Panc1 (cell line): ENCODE measurements around the gene STX19. TPM values are rescaled to one million over a fixed set of nuclear protein-coding genes. Genes with fewer than 3 reads are reported as not detected.

ENCODE experiments used
- ATAC-seq: fragments of 200-7000 bp; cut with Tn5 transposase; 2 replicates; pipeline ENCODE4 v1.9.1; 2020; ENCODE audit warnings: mild to moderate bottlenecking, moderate library complexity
- BruUV-seq: library from RNA; stranded (reverse); fragments of 400-500 nt; replicated peaks from 2 replicates; lab custom pipeline; 2021; lab: Mats Ljungman, UMichigan
- CTCF ChIA-PET: fragments of 300-600 bp; sonication (Branson Sonifier 250); formaldehyde crosslinking; loops from one replicate; lab custom pipeline; 2022; ENCODE audit warnings: antibody characterized with exemption; lab: Charles Lee
- POLR2A ChIA-PET: fragments of 300-600 bp; sonication (Branson Sonifier 250); formaldehyde crosslinking; loops from one replicate; lab custom pipeline; 2022; ENCODE audit warnings: antibody characterized with exemption; lab: Charles Lee
- DNase-seq: peaks from one replicate; pipeline ENCODE4 v3.0.0-alpha.2; 2010; ENCODE audit warnings: low read depth, low spot score
- H3K27ac ChIP-seq: 2 replicates; pipeline ENCODE4 v1.5.1; 2011; ENCODE audit warnings: mild to moderate bottlenecking, low read length, inconsistent platforms
- H3K27me3 ChIP-seq: fragments of 200-500 bp; sonication (Bioruptor generic); 2 replicates; pipeline ENCODE4 v1.6.0; 2014; ENCODE audit warnings: low read length, inconsistent platforms; ENCODE audit not compliant: control insufficient read depth, insufficient read depth
- H3K36me3 ChIP-seq: fragments of 200-500 bp; sonication (Bioruptor generic); 2 replicates; pipeline ENCODE4 v1.5.1; 2014; ENCODE audit warnings: inconsistent platforms, mild to moderate bottlenecking, low read length, moderate library complexity; ENCODE audit not compliant: control insufficient read depth, insufficient read depth
- H3K4me1 ChIP-seq: 2 replicates; pipeline ENCODE4 v1.5.1; 2011; ENCODE audit warnings: inconsistent platforms, mild to moderate bottlenecking, low read length, moderate library complexity; ENCODE audit not compliant: control insufficient read depth, insufficient read depth
- H3K4me3 ChIP-seq, 2 experiments: 2 replicates each; pipeline ENCODE4 v1.5.1; 2011 to 2012; ENCODE audit warnings: low read depth in 2 of 2, low read length in 2 of 2, mild to moderate bottlenecking in 2 of 2, inconsistent platforms in 1 of 2, moderate library complexity in 1 of 2
- H3K9me3 ChIP-seq: fragments of 200-500 bp; sonication (Bioruptor generic); 2 replicates; pipeline ENCODE4 v1.5.1; 2014; ENCODE audit warnings: low read depth, mild to moderate bottlenecking, inconsistent platforms, low read length, moderate library complexity; ENCODE audit not compliant: control insufficient read depth, insufficient read depth
- CTCF ChIP-seq: fragments of 450-650 bp; IDR thresholded peaks from 2 replicates; pipeline ENCODE4 v1.5.1; 2017; ENCODE audit warnings: mild to moderate bottlenecking
- POLR2AphosphoS5 ChIP-seq: IDR thresholded peaks from 2 replicates; pipeline ENCODE4 v1.6.1; 2012; ENCODE audit warnings: mild to moderate bottlenecking, low read depth, low read length, moderate library complexity
- REST ChIP-seq, 2 experiments: IDR thresholded peaks; 2 replicates each; pipeline ENCODE4 v1.6.1; 2011 to 2012; ENCODE audit warnings: low read depth in 2 of 2, control low read depth in 1 of 2, low read length in 1 of 2, mild to moderate bottlenecking in 1 of 2, moderate library complexity in 1 of 2; ENCODE audit not compliant: insufficient read depth in 1 of 2
- SIN3A ChIP-seq: IDR thresholded peaks from 2 replicates; pipeline ENCODE4 v1.6.1; 2012; ENCODE audit warnings: low read depth, mild to moderate bottlenecking, low read length, moderate library complexity, borderline replicate concordance; ENCODE audit not compliant: insufficient read depth
- TCF7L2 ChIP-seq: IDR thresholded peaks from 2 replicates; pipeline ENCODE4 v1.6.1; 2011; ENCODE audit warnings: mild to moderate bottlenecking, low read depth, low read length, inconsistent platforms
- in situ Hi-C: cut with HindIII; loops from 2 replicates; pipeline ENCODE4 v1.10.0; 2016; ENCODE audit warnings: low sequenced_read_pairs, low pct_unique_long_range_greater_than_20kb
- intact Hi-C: fragments of 100-400 bp; cut with micrococcal nuclease; formaldehyde crosslinking; loops from one replicate; pipeline ENCODE4 v1.10.0; 2022; ENCODE audit not compliant: unreplicated experiment
- total RNA-seq: library from RNA; stranded (reverse); gene quantifications from one replicate; pipeline ENCODE4 v1.2.1, GENCODE V29; 2021; ENCODE audit not compliant: unreplicated experiment

The STX19 gene
- total RNA-seq, 1 experiment from 2014 or later, result not detected

GRCh38 chr3:94015025-94015424, 13.4 kb downstream of the STX19 start:
- H3K27ac ChIP-seq, result no peak overlapping the region
- in situ Hi-C loops (no loop called here), intact Hi-C loops (no loop called here)
- BruUV-seq, result no TSS peak
- no peaks in the 10 kb centered on the region; the same call in 1 of the 2 replicates for H3K36me3 ChIP-seq
- DNase-seq, result no peak
- no peaks in the 10 kb centered on the region for H3K9me3 ChIP-seq
- no peak overlapping the region for H3K4me3 ChIP-seq
- TF ChIP-seq REST (IDR thresholded peaks at IDR 0.05; ENCODE audit: insufficient read depth in 1 of 2, low read depth in 2 of 2, low read length in 1 of 2) (no peak), CTCF (no peak), SIN3A (no peak), POLR2AphosphoS5 (no peak), TCF7L2 (no peak)
- no peaks in the 10 kb centered on the region for H3K27me3 ChIP-seq
- CTCF ChIA-PET, result no interaction called here
- no peak for ATAC-seq
- POLR2A ChIA-PET, result no interaction called here
- no peaks in the 10 kb centered on the region for H3K4me1 ChIP-seq

GRCh38 chr3:94012185-94012584, 16.2 kb downstream of the STX19 start:
- ChIA-PET CTCF (no interaction called here), POLR2A (no interaction called here)
- no peak for DNase-seq
- no TSS peak for BruUV-seq
- no peak overlapping the region for H3K27ac ChIP-seq
- ATAC-seq, result no peak
- H3K4me1 ChIP-seq, result no peaks in the 10 kb centered on the region
- no peaks in the 10 kb centered on the region for H3K27me3 ChIP-seq
- no peak for TF ChIP-seq TCF7L2
- in situ Hi-C loops (no loop called here), intact Hi-C loops (no loop called here)
- no peaks in the 10 kb centered on the region for H3K9me3 ChIP-seq
- H3K36me3 ChIP-seq, result no peaks in the 10 kb centered on the region; the same call in 1 of the 2 replicates
- H3K4me3 ChIP-seq, result no peak overlapping the region

GRCh38 chr3:94011233-94011711, 17.1 kb downstream of the STX19 start:
- DNase-seq (no peak), ATAC-seq (no peak)
- intact Hi-C loops, result no loop called here
- no peaks in the 10 kb centered on the region for H3K9me3 ChIP-seq
- ChIA-PET CTCF (no interaction called here), POLR2A (no interaction called here)
- no peaks in the 10 kb centered on the region; the same call in 1 of the 2 replicates for H3K36me3 ChIP-seq
- H3K27me3 ChIP-seq, result no peaks in the 10 kb centered on the region
- no peak for TF ChIP-seq POLR2AphosphoS5
- no peak for TF ChIP-seq TCF7L2
- TF ChIP-seq REST (IDR thresholded peaks at IDR 0.05; ENCODE audit: insufficient read depth in 1 of 2, low read depth in 2 of 2, low read length in 1 of 2), result no peak
- TF ChIP-seq SIN3A, result no peak
- TF ChIP-seq CTCF, result no peak
- no peaks in the 10 kb centered on the region for H3K4me1 ChIP-seq
- in situ Hi-C loops, result no loop called here
- BruUV-seq, result no TSS peak
- H3K27ac ChIP-seq, result no peak overlapping the region
- no peak overlapping the region for H3K4me3 ChIP-seq
